GM23248 (cell line): Measurements from ENCODE around the gene DMGDH. TPM values are rescaled to one million over a fixed set of nuclear protein-coding genes. Genes with fewer than 3 reads are reported as not detected.
A peak's percentile ranks its signal among the peaks of the same experiment; 100 is the strongest.

ENCODE experiments used
- DNase-seq: peaks from one replicate; pipeline ENCODE4 v3.0.0-alpha.2; 2015
- H2AFZ ChIP-seq: fragments of 200-600 bp; sonication (generic); 2 replicates; pipeline ENCODE4 v1.6.1; 2016; ENCODE audit warnings: antibody characterized with exemption
- H3F3A ChIP-seq: fragments of 200-600 bp; sonication (generic); 2 replicates; pipeline ENCODE4 v1.6.1; 2016; ENCODE audit warnings: mild to moderate bottlenecking, antibody characterized with exemption, mixed run types; ENCODE audit not compliant: insufficient read depth
- H3K27ac ChIP-seq: fragments of 200-600 bp; sonication (generic); 2 replicates; pipeline ENCODE4 v1.5.1; 2016; ENCODE audit warnings: mild to moderate bottlenecking
- H3K27me3 ChIP-seq: fragments of 200-600 bp; sonication (generic); replicated peaks from 2 replicates; pipeline ENCODE4 v1.6.1; 2016; ENCODE audit warnings: mild to moderate bottlenecking; ENCODE audit not compliant: insufficient read depth
- H3K36me3 ChIP-seq: fragments of 200-600 bp; sonication (generic); 2 replicates; pipeline ENCODE4 v1.6.1; 2016; ENCODE audit warnings: low read depth, mild to moderate bottlenecking
- H3K4me1 ChIP-seq: fragments of 200-600 bp; sonication (generic); 2 replicates; pipeline ENCODE4 v1.6.1; 2016; ENCODE audit warnings: mild to moderate bottlenecking; ENCODE audit not compliant: insufficient read depth
- H3K4me2 ChIP-seq: fragments of 200-600 bp; sonication (generic); one replicate; pipeline ENCODE4 v1.6.1; 2016; ENCODE audit warnings: mild to moderate bottlenecking; ENCODE audit not compliant: unreplicated experiment
- H3K4me3 ChIP-seq: fragments of 200-600 bp; sonication (generic); 2 replicates; pipeline ENCODE4 v1.5.1; 2016; ENCODE audit warnings: mild to moderate bottlenecking
- H3K79me2 ChIP-seq: fragments of 200-600 bp; sonication (generic); 2 replicates; pipeline ENCODE4 v1.6.1; 2016; ENCODE audit warnings: mild to moderate bottlenecking; ENCODE audit not compliant: insufficient read depth
- H3K9ac ChIP-seq: fragments of 200-600 bp; sonication (generic); 2 replicates; pipeline ENCODE4 v1.6.1; 2016; ENCODE audit warnings: mild to moderate bottlenecking
- H3K9me2 ChIP-seq: fragments of 200-600 bp; sonication (generic); 2 replicates; pipeline ENCODE4 v1.6.1; 2016; ENCODE audit warnings: mixed run types, mild to moderate bottlenecking, moderate library complexity; ENCODE audit not compliant: insufficient read depth
- H3K9me3 ChIP-seq: fragments of 200-600 bp; sonication (generic); one replicate; pipeline ENCODE4 v1.6.1; 2017; ENCODE audit warnings: low read depth
- H4K20me1 ChIP-seq: fragments of 200-600 bp; sonication (generic); 2 replicates; pipeline ENCODE4 v1.6.0; 2016; ENCODE audit not compliant: insufficient read depth
- EZH2 ChIP-seq: fragments of 200-600 bp; sonication (generic); IDR thresholded peaks from 2 replicates; pipeline ENCODE4 v1.6.1; 2018; ENCODE audit warnings: antibody characterized with exemption, mild to moderate bottlenecking; ENCODE audit not compliant: insufficient read depth, poor library complexity, severe bottlenecking
- EZH2phosphoT487 ChIP-seq: fragments of 200-600 bp; sonication (generic); IDR thresholded peaks from 2 replicates; pipeline ENCODE4 v1.6.1; 2018; ENCODE audit warnings: antibody characterized with exemption, moderate library complexity, mild to moderate bottlenecking, low read depth; ENCODE audit not compliant: insufficient read depth
- WGBS, 2 experiments: methylation state at CpG; one replicate each; pipeline ENCODE4 v1.1.6; 2015 to 2017; ENCODE audit warnings: low lambda C conversion rate in 2 of 2, low coverage in 1 of 2; ENCODE audit errors: missing lambda C conversion rate in 2 of 2; 5-methylcytosine and 5-hydroxymethylcytosine counted together
- in situ Hi-C: fragments of 300-500 bp; cut with MboI; formaldehyde crosslinking; loops from 2 replicates; pipeline ENCODE4 v1.15.0; 2020
- polyA plus RNA-seq: library from polyadenylated mRNA; unstranded; fragments of >200 nt; fragmentation: Nextera tagmentation; extraction: Ambion mirVana; gene quantifications from 2 replicates; pipeline ENCODE4 v1.2.1, GENCODE V29; 2016
- total RNA-seq: library from RNA; depleted of rRNA; stranded (reverse); fragments of >200 nt; shearing (Covaris generic); gene quantifications from 2 replicates; pipeline ENCODE4 v1.2.3, GENCODE V29; 2014

DMGDH gene
- total and polyA plus RNA-seq, 2 experiments from 2014 or later = 1.5 to 1.6 TPM

DNA sequence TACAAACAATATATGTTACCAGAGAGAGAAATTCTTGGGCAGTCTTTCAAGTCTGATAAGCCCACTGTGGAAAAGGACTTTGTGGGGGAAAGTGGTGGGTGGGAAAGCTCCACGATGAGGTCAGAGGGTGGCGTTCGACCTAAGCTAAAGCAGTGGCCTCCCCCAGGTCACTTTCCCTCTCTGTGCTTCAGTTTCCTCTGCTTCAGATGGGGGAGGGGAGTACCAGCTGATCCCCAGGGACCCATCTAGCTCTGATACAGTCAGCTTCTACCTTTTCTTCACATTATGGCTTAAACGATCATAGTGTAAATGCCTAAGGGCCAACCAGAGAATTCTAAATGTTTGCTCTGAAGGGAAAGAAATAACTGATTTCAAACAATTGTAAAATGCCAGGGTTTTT, 47.7 kb downstream of the DMGDH start:
- TF ChIP-seq EZH2 = no peak
- no peak for TF ChIP-seq EZH2phosphoT487
- peak overlapping the region; percentile 86 for H3K4me2 ChIP-seq
- peak overlapping the region; percentile 76 for H2AFZ ChIP-seq
- 77 to 83% methylated on average over 4 of the region's 4 CpGs for WGBS, 2 experiments
- H3K4me1 ChIP-seq = peaks cover 18% of the 10 kb centered on the region; the same call in 1 of the 2 replicates
- H3K79me2 ChIP-seq = no peaks in the 10 kb centered on the region
- H3K36me3 ChIP-seq = no peaks in the 10 kb centered on the region
- no peaks in the 10 kb centered on the region for H4K20me1 ChIP-seq
- DNase-seq = no peak
- H3K27me3 ChIP-seq = no peaks in the 10 kb centered on the region
- no peak overlapping the region for H3K9ac ChIP-seq
- peak overlapping the region; percentile 35 for H3K27ac ChIP-seq
- H3K9me3 ChIP-seq = no peaks in the 10 kb centered on the region
- no peak overlapping the region for H3K4me3 ChIP-seq
- in situ Hi-C loops = loop anchor here (10.0 kb wide), 1 partner anchor 113 kb away; no protein-coding TSS in a partner anchor
- H3F3A ChIP-seq = no peaks in the 10 kb centered on the region; the same call in 1 of the 2 replicates
- no peaks in the 10 kb centered on the region for H3K9me2 ChIP-seq

DNA sequence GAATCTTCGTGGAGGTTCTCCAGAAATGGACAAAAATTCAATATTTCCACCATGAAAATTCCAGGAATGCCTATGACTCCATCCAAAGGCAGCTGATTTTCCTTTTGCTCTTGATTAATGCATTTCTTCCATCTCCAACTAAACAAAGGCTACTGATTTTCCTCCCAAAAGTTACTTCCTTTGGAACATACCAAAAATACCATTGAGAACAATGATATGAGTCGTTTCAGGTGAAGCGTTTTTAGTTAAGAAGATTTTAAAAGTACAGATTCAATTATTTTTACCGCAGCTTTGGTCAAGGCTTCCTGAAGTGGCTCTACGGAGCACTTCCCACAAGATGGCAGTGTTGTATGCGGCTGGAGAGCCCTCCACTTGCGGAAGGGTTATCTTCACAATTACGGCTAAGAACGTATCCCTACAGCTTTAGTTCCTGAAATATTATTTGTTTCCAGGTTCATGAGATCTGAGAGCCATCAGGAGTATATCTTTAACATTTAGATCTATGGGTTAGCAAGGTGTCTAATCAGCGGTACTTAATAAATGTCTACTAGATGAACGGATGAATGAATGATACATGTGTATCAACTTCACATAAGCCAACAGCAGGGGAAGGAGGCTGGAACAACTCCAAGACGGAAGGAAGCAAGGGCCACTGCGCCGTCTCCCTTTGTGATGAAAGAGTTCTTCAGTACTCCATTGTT, 48.5 kb downstream of the DMGDH start:
- Histone ChIP-seq H3K9me3 (no peaks in the 10 kb centered on the region), H2AFZ (peak overlapping the region; percentile 76), H3K27me3 (no peaks in the 10 kb centered on the region), H3K4me2 (peak overlapping the region; percentile 86), H3F3A (no peaks in the 10 kb centered on the region; the same call in 1 of the 2 replicates), H3K79me2 (no peaks in the 10 kb centered on the region), H4K20me1 (no peaks in the 10 kb centered on the region), H3K9ac (peak overlapping the region; percentile 43), H3K4me1 (peaks cover 18% of the 10 kb centered on the region; the same call in 1 of the 2 replicates), H3K27ac (peak overlapping the region; percentile 35), H3K4me3 (peak overlapping the region; percentile 65), H3K36me3 (no peaks in the 10 kb centered on the region), H3K9me2 (no peaks in the 10 kb centered on the region)
- 12 to 22% methylated on average over 14 of the region's 14 CpGs for WGBS, 2 experiments
- DNase-seq = peak; percentile 81
- TF ChIP-seq EZH2phosphoT487 = no peak
- TF ChIP-seq EZH2 = no peak
- in situ Hi-C loops = loop anchor here (10.0 kb wide), 1 partner anchor 114 kb away; no protein-coding TSS in a partner anchor

DNA sequence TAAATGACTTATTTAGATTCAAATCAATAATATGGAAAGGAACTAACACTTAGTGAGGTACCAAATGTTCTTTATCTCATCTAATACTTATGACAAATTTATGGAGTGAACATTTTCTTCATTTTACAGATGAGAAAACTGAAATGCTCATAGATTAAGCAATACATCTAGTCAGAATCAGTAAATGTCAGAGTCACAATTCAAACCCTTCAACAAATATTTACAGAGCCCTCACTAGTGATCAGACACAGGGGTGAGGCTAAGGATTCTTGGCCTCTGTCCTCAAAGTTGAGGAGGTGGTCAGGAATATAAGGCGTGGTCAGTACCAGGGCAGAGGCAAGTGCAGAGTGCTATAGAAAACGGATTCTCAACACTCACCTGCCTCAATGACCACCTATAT, 54.8 kb downstream of the DMGDH start:
- Histone ChIP-seq H3K9me3 (no peaks in the 10 kb centered on the region), H3K9ac (no peak overlapping the region), H4K20me1 (no peaks in the 10 kb centered on the region), H3K36me3 (no peaks in the 10 kb centered on the region), H2AFZ (no peak overlapping the region), H3K4me1 (peaks cover 5% of the 10 kb centered on the region; the same call in 1 of the 2 replicates), H3F3A (peaks cover 17% of the 10 kb centered on the region), H3K4me2 (no peak overlapping the region), H3K27me3 (no peaks in the 10 kb centered on the region), H3K79me2 (no peaks in the 10 kb centered on the region), H3K9me2 (no peaks in the 10 kb centered on the region), H3K4me3 (no peak overlapping the region), H3K27ac (no peak overlapping the region)
- TF ChIP-seq EZH2phosphoT487 = no peak
- TF ChIP-seq EZH2 = no peak
- in situ Hi-C loops = loop anchor here (10.0 kb wide), 1 partner anchor 450 kb away; no protein-coding TSS in a partner anchor
- no peak for DNase-seq
- WGBS, 2 experiments = 41 to 48% methylated on average over 2 of the region's 2 CpGs

DNA sequence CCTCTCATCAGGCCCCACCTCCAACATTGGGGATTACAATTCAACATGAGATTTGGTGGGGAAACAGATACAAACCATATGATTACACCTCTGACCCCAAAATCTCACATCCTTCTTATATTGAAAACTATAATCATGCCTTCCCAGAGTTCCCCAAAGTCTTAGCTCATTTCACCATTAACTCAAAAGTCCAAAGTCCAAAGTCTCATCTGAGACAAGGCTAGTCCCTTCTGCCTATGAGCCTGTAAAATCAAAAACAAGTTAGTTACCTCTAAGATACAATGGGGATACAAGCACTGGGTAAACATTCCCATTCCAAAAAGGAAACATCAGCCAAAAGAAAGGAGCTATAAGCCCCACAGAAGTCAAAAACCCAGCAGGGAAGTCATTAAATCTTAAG, 57.6 kb downstream of the DMGDH start:
- Histone ChIP-seq H3K4me1 (peaks cover 5% of the 10 kb centered on the region; the same call in 1 of the 2 replicates), H3K27me3 (no peaks in the 10 kb centered on the region), H3K36me3 (no peaks in the 10 kb centered on the region), H3K9me2 (no peaks in the 10 kb centered on the region), H2AFZ (no peak overlapping the region), H3K9ac (no peak overlapping the region), H4K20me1 (no peaks in the 10 kb centered on the region), H3K79me2 (no peaks in the 10 kb centered on the region), H3F3A (peaks cover 17% of the 10 kb centered on the region), H3K9me3 (no peaks in the 10 kb centered on the region), H3K4me3 (no peak overlapping the region), H3K4me2 (peak overlapping the region; percentile 9), H3K27ac (0 out of 2 replicates have a peak overlapping the region, but pooled peaks have one; percentile 12)
- in situ Hi-C loops = loop anchor here (10.0 kb wide), 1 partner anchor 453 kb away; no protein-coding TSS in a partner anchor
- TF ChIP-seq EZH2 = no peak
- no peak for TF ChIP-seq EZH2phosphoT487
- no peak for DNase-seq
